ENCODE measurements around the gene DIP2B. TPM values are rescaled to one million over a fixed set of nuclear protein-coding genes. Genes with fewer than 3 reads are reported as not detected.

Gene DIP2B
- total RNA-seq, 1 experiment from 2014 or later: 30.2 TPM

DNA sequence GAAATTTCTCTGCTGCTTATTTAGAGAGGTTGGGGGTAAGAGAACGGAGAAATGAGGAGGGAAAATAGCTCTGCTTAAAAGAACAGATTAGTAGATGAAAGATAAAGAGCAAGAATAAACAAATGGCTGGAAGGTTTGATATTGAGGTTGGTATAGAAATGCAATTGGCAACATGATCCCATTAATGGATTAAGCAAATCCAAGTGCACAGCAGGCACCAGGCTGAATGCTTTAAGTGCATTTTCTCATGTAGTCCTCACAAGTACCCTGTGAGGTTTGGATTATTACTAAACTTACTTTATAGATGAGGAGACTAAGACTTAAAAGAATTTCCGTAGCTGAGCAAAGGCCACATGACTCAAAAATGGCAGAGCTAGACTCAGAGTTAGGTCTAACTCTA, 182.2 kb downstream of the DIP2B start:
- POLR2A ChIA-PET: no interaction called here
- in situ Hi-C loops (cut with HindIII; ENCODE audit: low pct_unique_long_range_greater_than_20kb, low sequenced_read_pairs): no loop called here
- Histone ChIP-seq H3K9me3 (ENCODE audit: control insufficient read depth, insufficient read depth, low read depth, low read length) (no peaks in the 10 kb centered on the region), H3K27ac (ENCODE audit: low read length) (no peak overlapping the region), H3K4me1 (ENCODE audit: control insufficient read depth, insufficient read depth, low read length) (no peaks in the 10 kb centered on the region), H3K27me3 (ENCODE audit: control insufficient read depth, insufficient read depth, low read length) (no peaks in the 10 kb centered on the region), H3K36me3 (ENCODE audit: control insufficient read depth, insufficient read depth, low read length) (peaks cover 6% of the 10 kb centered on the region; the same call in 1 of the 2 replicates), H3K4me3 (ENCODE audit: low read depth in 2 of 2, low read length in 2 of 2) (no peak overlapping the region)
- DNase-seq (ENCODE audit: low read depth, low spot score): no peak
- TF ChIP-seq TCF7L2 (IDR thresholded peaks at IDR 0.05; ENCODE audit: low read depth, low read length) (no peak), SIN3A (IDR thresholded peaks at IDR 0.05; ENCODE audit: borderline replicate concordance, insufficient read depth, low read depth, low read length) (no peak), POLR2AphosphoS5 (IDR thresholded peaks at IDR 0.05; ENCODE audit: low read depth, low read length) (no peak)
- TF ChIP-seq, protein P1, sequence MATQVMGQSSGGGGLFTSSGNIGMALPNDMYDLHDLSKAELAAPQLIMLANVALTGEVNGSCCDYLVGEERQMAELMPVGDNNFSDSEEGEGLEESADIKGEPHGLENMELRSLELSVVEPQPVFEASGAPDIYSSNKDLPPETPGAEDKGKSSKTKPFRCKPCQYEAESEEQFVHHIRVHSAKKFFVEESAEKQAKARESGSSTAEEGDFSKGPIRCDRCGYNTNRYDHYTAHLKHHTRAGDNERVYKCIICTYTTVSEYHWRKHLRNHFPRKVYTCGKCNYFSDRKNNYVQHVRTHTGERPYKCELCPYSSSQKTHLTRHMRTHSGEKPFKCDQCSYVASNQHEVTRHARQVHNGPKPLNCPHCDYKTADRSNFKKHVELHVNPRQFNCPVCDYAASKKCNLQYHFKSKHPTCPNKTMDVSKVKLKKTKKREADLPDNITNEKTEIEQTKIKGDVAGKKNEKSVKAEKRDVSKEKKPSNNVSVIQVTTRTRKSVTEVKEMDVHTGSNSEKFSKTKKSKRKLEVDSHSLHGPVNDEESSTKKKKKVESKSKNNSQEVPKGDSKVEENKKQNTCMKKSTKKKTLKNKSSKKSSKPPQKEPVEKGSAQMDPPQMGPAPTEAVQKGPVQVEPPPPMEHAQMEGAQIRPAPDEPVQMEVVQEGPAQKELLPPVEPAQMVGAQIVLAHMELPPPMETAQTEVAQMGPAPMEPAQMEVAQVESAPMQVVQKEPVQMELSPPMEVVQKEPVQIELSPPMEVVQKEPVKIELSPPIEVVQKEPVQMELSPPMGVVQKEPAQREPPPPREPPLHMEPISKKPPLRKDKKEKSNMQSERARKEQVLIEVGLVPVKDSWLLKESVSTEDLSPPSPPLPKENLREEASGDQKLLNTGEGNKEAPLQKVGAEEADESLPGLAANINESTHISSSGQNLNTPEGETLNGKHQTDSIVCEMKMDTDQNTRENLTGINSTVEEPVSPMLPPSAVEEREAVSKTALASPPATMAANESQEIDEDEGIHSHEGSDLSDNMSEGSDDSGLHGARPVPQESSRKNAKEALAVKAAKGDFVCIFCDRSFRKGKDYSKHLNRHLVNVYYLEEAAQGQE (IDR thresholded peaks at IDR 0.05; ENCODE audit: insufficient read depth in 1 of 2, low read depth in 2 of 2, low read length in 1 of 2): no peak
- TF ChIP-seq, protein P2, sequence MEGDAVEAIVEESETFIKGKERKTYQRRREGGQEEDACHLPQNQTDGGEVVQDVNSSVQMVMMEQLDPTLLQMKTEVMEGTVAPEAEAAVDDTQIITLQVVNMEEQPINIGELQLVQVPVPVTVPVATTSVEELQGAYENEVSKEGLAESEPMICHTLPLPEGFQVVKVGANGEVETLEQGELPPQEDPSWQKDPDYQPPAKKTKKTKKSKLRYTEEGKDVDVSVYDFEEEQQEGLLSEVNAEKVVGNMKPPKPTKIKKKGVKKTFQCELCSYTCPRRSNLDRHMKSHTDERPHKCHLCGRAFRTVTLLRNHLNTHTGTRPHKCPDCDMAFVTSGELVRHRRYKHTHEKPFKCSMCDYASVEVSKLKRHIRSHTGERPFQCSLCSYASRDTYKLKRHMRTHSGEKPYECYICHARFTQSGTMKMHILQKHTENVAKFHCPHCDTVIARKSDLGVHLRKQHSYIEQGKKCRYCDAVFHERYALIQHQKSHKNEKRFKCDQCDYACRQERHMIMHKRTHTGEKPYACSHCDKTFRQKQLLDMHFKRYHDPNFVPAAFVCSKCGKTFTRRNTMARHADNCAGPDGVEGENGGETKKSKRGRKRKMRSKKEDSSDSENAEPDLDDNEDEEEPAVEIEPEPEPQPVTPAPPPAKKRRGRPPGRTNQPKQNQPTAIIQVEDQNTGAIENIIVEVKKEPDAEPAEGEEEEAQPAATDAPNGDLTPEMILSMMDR (IDR thresholded peaks at IDR 0.05): no peak
- intact Hi-C loops (cut with micrococcal nuclease; ENCODE audit: unreplicated experiment): no loop called here
- no TSS peak for BruUV-seq (replicated peaks)
- CTCF ChIA-PET: no interaction called here
- ATAC-seq: no peak

DNA sequence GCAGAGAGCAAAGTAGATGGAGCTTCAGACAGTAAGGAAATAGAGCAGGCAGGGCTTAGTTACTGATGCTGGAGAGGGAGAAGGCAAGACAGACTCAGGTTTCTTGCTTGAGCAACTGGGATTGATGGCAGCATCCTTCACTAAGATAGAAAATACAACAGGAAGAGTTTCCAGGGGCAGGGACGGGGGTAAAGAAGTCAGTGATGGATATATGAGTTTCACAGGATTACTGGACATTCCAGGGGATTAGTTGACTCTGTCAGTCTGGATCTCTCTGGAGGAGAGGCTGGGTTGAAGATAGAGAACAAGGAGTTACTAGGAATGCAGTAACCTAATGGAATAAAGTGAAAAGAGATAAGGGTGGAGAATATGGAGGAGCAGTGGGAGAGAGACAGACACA, 184.7 kb downstream of the DIP2B start:
- TF ChIP-seq, protein P2 (IDR thresholded peaks at IDR 0.05): no peak
- TF ChIP-seq POLR2AphosphoS5 (IDR thresholded peaks at IDR 0.05; ENCODE audit: low read depth, low read length) (no peak), TCF7L2 (IDR thresholded peaks at IDR 0.05; ENCODE audit: low read depth, low read length) (no peak), SIN3A (IDR thresholded peaks at IDR 0.05; ENCODE audit: borderline replicate concordance, insufficient read depth, low read depth, low read length) (no peak)
- BruUV-seq (replicated peaks): no TSS peak
- intact Hi-C loops (cut with micrococcal nuclease; ENCODE audit: unreplicated experiment): no loop called here
- no peak for DNase-seq (ENCODE audit: low read depth, low spot score)
- H3K36me3 ChIP-seq (ENCODE audit: control insufficient read depth, insufficient read depth, low read length): peaks cover 8% of the 10 kb centered on the region
- in situ Hi-C loops (cut with HindIII; ENCODE audit: low pct_unique_long_range_greater_than_20kb, low sequenced_read_pairs): no loop called here
- no peak overlapping the region for H3K27ac ChIP-seq (ENCODE audit: low read length)
- ChIA-PET POLR2A (interaction anchor here (0.7 kb wide), 1 partner anchor 25 kb away, joined by 4 read pairs; no protein-coding TSS in a partner anchor), CTCF (no interaction called here)
- H3K4me3 ChIP-seq (ENCODE audit: low read depth in 2 of 2, low read length in 2 of 2): no peak overlapping the region
- no peaks in the 10 kb centered on the region for H3K9me3 ChIP-seq (ENCODE audit: control insufficient read depth, insufficient read depth, low read depth, low read length)
- H3K4me1 ChIP-seq (ENCODE audit: control insufficient read depth, insufficient read depth, low read length): no peaks in the 10 kb centered on the region
- no peaks in the 10 kb centered on the region for H3K27me3 ChIP-seq (ENCODE audit: control insufficient read depth, insufficient read depth, low read length)
- no peak for ATAC-seq

All from Panc1 (cell line).